Activated CD8-positive, alpha-beta memory T cell treated with anti-CD3 and anti-CD28 coated beads for 4 hours (primary cell): ENCODE results near the gene TSPOAP1.

ENCODE experiments used
- DNase-seq, 2 donors: peaks; one replicate each; pipeline ENCODE4 v3.0.0-alpha.2; 2020; ENCODE audit warnings: low read depth in 2 of 2

Gene TSPOAP1

GRCh38 chr17:58253082-58253481 lies 75.5 kb downstream of the TSPOAP1 start:
- DNase-seq: no peak

DNA sequence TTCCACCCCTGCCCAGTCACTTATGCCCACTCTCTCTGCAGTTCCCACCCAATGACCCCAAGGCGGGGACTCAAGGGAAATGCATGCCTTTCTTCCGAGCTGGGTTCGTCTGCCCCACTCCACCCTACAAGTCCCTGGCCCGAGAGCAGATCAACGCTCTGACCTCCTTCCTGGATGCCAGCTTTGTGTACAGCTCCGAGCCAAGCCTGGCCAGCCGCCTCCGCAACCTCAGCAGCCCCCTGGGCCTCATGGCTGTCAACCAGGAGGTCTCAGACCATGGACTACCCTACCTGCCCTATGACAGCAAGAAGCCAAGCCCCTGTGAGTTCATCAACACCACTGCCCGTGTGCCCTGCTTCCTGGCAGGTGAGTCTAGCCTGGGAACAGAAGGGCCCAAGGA lies 76.5 kb downstream of the TSPOAP1 start:
- DNase-seq: no peak
